ENCODE data around the gene ADGRF5.

Gene ADGRF5

GRCh38 chr6:46893648-46894047 is 28.1 kb downstream of the ADGRF5 start:
- H3K27me3 ChIP-seq: no peaks in the 10 kb centered on the region
- H3K9me3 ChIP-seq: no peaks in the 10 kb centered on the region
- H3K36me3 ChIP-seq: no peaks in the 10 kb centered on the region
- no peak for TF ChIP-seq CTCF (IDR thresholded peaks at IDR 0.05)
- H3K4me3 ChIP-seq (ENCODE audit: low read depth in 1 of 2, low read length in 1 of 2): no peak overlapping the region
- H3K4me1 ChIP-seq (ENCODE audit: control insufficient read depth in 1 of 2, insufficient read depth in 1 of 2, low read depth in 1 of 2, low read length in 1 of 2): no peaks in the 10 kb centered on the region
- H3K27ac ChIP-seq: no peak overlapping the region

DNA sequence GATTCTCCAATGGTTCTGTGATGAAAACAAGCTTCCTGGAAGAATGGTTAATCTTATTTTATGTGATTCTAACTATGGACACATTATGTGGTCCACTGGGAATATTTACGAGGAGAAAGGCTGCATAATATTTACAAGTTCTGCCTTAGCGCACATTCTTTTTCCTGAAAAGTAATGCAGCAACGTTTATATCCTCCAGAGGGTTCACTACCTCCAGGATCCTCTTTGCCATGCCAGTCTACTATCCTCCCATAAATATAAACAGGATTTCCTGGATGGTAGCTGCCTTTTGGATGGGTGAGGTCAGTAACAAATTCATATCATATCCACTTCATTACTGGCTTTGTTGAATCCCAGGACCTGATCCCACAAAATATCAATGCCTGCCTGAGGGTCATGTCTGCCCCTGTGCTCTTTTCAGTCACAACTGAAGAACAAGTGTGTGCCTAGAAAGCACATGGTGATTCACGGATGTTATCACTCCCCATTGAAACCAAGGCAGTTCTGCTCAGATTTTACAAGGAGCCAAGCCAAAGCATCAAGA is 30.4 kb downstream of the ADGRF5 start:
- Histone ChIP-seq H3K27ac (no peak overlapping the region), H3K36me3 (no peaks in the 10 kb centered on the region), H3K9me3 (no peaks in the 10 kb centered on the region), H3K4me3 (ENCODE audit: low read depth in 1 of 2, low read length in 1 of 2) (no peak overlapping the region), H3K4me1 (ENCODE audit: control insufficient read depth in 1 of 2, insufficient read depth in 1 of 2, low read depth in 1 of 2, low read length in 1 of 2) (no peaks in the 10 kb centered on the region), H3K27me3 (no peaks in the 10 kb centered on the region)
- TF ChIP-seq CTCF (IDR thresholded peaks at IDR 0.05): no peak

GRCh38 chr6:46888578-46888977 is 33.2 kb downstream of the ADGRF5 start:
- Histone ChIP-seq H3K36me3 (no peaks in the 10 kb centered on the region), H3K4me1 (ENCODE audit: control insufficient read depth in 1 of 2, insufficient read depth in 1 of 2, low read depth in 1 of 2, low read length in 1 of 2) (no peaks in the 10 kb centered on the region), H3K4me3 (ENCODE audit: low read depth in 1 of 2, low read length in 1 of 2) (no peak overlapping the region), H3K27ac (no peak overlapping the region), H3K27me3 (no peaks in the 10 kb centered on the region), H3K9me3 (no peaks in the 10 kb centered on the region)
- no peak for TF ChIP-seq CTCF (IDR thresholded peaks at IDR 0.05)

DNA sequence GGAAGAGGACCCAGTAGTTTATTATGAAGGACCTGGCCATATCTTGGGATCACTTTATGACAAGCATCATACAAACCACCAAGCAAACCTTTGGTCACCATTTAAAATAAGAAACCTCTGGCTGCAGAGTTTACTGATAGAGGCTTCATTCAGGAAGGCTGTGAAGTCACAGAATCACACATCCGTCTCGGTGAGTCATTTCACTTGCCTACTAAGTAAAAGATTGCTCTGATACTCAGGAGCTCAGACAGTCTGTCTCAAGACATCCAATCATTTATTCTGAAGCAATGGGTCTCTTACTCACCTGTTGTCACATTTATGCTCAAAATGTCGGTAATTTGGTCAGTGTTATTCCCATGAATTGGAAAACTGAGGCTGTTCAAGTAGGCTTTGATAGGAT is 33.7 kb downstream of the ADGRF5 start:
- H3K27ac ChIP-seq: no peak overlapping the region
- TF ChIP-seq CTCF (IDR thresholded peaks at IDR 0.05): no peak

DNA sequence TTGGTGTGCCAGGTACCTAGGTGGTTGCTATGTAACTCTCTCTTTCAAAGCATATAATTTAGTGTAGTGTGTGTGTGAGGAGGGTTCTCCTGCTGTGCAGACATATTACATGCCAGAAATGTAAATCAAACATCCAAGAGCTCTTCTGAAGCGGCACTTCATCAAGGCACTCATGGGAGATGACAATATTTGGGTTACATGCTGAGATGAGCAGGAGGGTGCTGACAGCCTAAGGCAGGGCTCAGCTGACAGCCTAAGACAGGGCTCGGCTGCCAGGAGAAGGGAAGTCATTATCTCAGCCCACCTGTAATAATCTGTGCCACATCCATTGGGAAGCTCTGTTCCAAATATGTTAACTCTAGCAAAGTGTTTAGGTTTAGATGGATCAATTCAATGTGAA is 39.1 kb downstream of the ADGRF5 start:
- Histone ChIP-seq H3K9me3 (no peaks in the 10 kb centered on the region), H3K4me3 (ENCODE audit: low read depth in 1 of 2, low read length in 1 of 2) (no peak overlapping the region), H3K27me3 (no peaks in the 10 kb centered on the region), H3K27ac (no peak overlapping the region), H3K4me1 (ENCODE audit: control insufficient read depth in 1 of 2, insufficient read depth in 1 of 2, low read depth in 1 of 2, low read length in 1 of 2) (no peaks in the 10 kb centered on the region), H3K36me3 (no peaks in the 10 kb centered on the region)
- no peak for TF ChIP-seq CTCF (IDR thresholded peaks at IDR 0.05)

More for the DNA sequence above, 33.7 kb downstream of the ADGRF5 start:
- Histone ChIP-seq H3K36me3 (no peaks in the 10 kb centered on the region), H3K9me3 (no peaks in the 10 kb centered on the region), H3K4me3 (ENCODE audit: low read depth in 1 of 2, low read length in 1 of 2) (no peak overlapping the region), H3K27me3 (no peaks in the 10 kb centered on the region), H3K4me1 (ENCODE audit: control insufficient read depth in 1 of 2, insufficient read depth in 1 of 2, low read depth in 1 of 2, low read length in 1 of 2) (no peaks in the 10 kb centered on the region)

DNA sequence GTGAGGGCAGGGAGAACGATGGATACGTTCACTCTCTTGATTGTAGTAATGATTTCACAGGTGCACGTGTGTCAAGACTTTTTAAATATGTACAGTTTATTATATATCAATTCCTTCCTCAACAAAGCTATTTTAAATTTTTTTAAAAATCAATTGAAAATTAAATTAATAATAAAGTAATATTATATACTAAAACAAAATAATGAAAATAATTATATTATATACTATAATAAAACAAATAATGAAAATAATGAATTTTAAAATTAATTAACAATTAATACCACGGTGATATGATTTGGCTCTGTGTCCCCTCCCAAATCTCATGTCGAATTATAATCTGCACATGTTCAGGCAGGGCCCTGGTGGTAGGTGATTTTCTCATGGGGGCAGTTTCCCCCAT is 42.7 kb downstream of the ADGRF5 start:
- no peak for TF ChIP-seq CTCF (IDR thresholded peaks at IDR 0.05)
- Histone ChIP-seq H3K9me3 (no peaks in the 10 kb centered on the region), H3K27me3 (peaks cover 4% of the 10 kb centered on the region), H3K27ac (no peak overlapping the region), H3K4me1 (ENCODE audit: control insufficient read depth in 1 of 2, insufficient read depth in 1 of 2, low read depth in 1 of 2, low read length in 1 of 2) (no peaks in the 10 kb centered on the region), H3K4me3 (ENCODE audit: low read depth in 1 of 2, low read length in 1 of 2) (no peak overlapping the region), H3K36me3 (no peaks in the 10 kb centered on the region)

Measured in neutrophil (primary cell).